22Rv1 (cell line): ENCODE measurements around the gene ATG7.

Experiments
- CTCF ChIP-seq: fragments of 450-650 bp; IDR thresholded peaks from 2 replicates; pipeline ENCODE4 v1.5.1; 2017; ENCODE audit warnings: mild to moderate bottlenecking
- ZFX ChIP-seq: fragments of 450-650 bp; IDR thresholded peaks from 2 replicates; pipeline ENCODE4 v1.6.1; 2017; ENCODE audit warnings: antibody characterized with exemption, borderline replicate concordance

GRCh38 chr3:11291808-11292207, 19.6 kb downstream of the ATG7 start:
- TF ChIP-seq CTCF (no peak), ZFX (no peak)
